Lower leg skin (tissue), 3 donors: Measurements from ENCODE around the gene PKDCC.

Experiments used
- POLR2A ChIP-seq, 2 donors: fragments of 450-650 bp; IDR thresholded peaks; one replicate each; pipeline ENCODE4 v1.6.1; 2016 to 2017; ENCODE audit warnings: antibody characterized with exemption in 2 of 2, mild to moderate bottlenecking in 1 of 2, moderate library complexity in 1 of 2
- TF ChIP-seq, protein P1 (sequence below), 3 donors: fragments of 450-650 bp; IDR thresholded peaks; one replicate each; pipeline ENCODE4 v1.5.1; 2016; ENCODE audit warnings: antibody characterized with exemption in 3 of 3, mild to moderate bottlenecking in 3 of 3, moderate library complexity in 2 of 3

DNA sequence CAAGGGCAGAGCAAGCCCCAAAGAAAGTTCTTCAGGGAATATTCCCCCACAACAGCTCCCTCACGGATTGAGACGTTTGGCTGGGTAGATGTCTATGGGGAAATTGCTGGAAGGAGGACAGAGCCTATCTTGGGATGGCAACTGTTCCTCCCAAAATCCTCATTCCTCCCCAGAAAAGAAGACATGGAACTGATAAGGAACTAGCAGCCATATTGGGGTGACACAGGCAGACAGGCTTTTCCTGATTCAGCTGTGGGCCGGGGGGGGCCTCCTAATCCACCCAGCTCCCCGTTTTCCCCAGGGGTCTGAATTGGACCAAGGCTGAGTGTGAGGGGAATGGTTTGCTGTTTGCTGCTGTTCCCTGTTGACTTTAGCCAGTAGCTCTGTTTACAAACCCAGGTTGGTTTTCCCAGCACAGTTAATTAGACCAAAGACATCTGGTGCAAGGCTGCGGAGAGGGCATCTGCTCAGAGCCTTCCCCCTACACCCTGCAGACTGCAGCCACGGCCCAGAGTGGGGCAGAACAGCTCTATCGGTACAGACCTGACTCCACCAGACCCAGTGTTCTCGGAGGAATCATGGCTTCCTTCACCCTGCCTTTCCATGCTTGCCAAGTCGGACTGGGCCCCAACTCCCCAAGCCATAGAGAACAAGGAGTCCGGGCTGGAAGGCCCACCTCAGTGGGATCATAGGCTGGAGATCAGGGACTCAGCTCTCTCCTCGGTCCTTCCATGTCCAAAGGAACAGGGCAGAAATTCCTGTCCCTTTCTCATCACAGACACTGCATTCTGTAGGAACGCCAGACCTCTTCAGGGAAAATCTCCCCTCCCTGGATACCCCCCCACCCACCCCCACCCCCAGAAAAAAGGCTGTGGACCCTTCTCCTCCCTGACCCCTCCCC is 1.7 kb upstream of the PKDCC start:
- TF ChIP-seq POLR2A (IDR thresholded peaks at IDR 0.05) = no peak
- TF ChIP-seq, protein P1, sequence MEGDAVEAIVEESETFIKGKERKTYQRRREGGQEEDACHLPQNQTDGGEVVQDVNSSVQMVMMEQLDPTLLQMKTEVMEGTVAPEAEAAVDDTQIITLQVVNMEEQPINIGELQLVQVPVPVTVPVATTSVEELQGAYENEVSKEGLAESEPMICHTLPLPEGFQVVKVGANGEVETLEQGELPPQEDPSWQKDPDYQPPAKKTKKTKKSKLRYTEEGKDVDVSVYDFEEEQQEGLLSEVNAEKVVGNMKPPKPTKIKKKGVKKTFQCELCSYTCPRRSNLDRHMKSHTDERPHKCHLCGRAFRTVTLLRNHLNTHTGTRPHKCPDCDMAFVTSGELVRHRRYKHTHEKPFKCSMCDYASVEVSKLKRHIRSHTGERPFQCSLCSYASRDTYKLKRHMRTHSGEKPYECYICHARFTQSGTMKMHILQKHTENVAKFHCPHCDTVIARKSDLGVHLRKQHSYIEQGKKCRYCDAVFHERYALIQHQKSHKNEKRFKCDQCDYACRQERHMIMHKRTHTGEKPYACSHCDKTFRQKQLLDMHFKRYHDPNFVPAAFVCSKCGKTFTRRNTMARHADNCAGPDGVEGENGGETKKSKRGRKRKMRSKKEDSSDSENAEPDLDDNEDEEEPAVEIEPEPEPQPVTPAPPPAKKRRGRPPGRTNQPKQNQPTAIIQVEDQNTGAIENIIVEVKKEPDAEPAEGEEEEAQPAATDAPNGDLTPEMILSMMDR (IDR thresholded peaks at IDR 0.05) = no peak
